GM19240 (cell line): Measurements from ENCODE around the gene SLAMF9.
"Not testable (repeated sequence)": the region's sequence is repeated elsewhere in the genome, so short reads cannot be mapped to it uniquely, and the experiment has no call there.

Experiments
- DNase-seq: peaks from one replicate; pipeline ENCODE4 v3.0.0; 2011; ENCODE audit warnings: low spot score; ENCODE audit not compliant: insufficient read length

SLAMF9 gene

DNA sequence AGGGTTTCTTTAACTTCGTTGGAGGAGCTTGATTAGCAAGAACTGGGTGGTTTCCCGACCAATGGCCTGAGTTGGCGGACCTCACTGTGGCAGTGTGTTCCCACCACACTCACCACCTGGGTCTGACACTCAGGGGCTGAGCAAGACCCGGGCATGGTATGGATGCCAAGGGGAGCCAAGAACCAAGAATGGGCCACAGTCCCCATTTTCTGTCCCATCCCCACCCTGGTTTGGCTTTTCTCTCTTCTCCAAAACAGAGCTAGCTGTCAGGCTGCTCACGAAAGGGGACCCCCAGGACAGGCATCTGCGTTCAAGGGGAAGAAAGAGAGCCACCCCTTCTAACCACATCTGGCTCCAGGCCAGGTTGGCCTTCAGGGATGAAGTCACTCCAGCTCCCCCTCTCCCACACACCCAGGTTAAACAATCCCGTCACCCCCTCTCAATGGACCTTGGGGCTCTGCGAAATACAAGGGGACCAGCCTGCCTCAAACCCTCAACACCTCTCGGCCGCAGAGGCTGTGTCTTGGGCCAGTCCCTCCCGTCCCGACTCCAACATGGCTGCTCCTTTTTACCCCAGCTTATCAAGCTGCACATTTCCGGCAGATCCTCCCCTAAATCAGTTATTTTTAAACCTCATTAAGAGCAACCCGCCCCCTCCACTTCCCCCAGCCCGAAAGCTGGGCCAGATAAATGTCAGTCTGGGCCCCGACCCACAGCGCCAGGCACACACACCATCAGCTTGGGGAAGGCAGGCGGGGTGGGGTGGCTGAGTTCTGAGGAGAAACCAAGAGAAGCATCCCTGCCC lies 32.1 kb downstream of the SLAMF9 start:
- DNase-seq, result no peak

- DNase-seq, result no peak
Measured at GRCh38 chr1:159921251-159921650, 32.8 kb downstream of the SLAMF9 start.

DNA sequence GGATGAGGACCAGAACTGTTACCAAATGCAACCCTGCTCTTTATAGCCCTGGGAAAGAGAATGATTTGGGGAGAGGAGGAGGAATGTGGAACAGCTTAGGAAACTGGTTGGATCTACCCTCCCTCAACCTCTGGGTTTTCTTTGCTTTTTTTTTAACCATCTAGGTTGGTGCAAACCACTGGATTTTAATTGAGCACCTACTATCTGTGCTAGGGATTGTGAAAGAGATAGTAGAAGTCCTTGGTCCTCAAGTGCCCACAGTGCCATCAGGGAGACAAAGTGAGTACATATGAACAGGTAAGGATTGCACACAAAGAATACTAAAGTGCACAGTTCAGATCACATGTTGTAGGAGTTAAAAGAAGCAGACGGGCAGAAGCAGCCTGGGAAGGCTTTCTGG lies 33.4 kb downstream of the SLAMF9 start:
- DNase-seq, result no peak

DNA sequence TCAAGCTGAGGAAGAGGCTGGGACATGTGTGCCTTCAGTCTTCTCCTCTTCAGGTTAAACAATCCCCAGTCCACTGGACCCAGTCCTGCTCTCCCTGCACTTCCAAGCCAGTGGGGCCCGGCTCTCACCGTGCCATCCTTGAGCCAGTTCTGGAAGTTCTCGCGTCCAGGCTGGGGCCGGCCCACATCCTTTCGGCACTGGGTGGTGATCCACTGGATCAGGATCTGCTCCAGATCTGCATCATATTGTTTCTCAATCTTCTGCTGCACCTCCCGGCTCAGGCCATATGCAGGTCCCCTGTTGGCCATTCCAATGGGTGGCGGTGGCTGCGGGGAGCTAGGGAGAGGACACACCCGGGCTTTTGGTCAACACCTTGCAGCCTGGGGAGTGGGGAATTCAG lies 33.8 kb downstream of the SLAMF9 start:
- DNase-seq, result no peak

DNA sequence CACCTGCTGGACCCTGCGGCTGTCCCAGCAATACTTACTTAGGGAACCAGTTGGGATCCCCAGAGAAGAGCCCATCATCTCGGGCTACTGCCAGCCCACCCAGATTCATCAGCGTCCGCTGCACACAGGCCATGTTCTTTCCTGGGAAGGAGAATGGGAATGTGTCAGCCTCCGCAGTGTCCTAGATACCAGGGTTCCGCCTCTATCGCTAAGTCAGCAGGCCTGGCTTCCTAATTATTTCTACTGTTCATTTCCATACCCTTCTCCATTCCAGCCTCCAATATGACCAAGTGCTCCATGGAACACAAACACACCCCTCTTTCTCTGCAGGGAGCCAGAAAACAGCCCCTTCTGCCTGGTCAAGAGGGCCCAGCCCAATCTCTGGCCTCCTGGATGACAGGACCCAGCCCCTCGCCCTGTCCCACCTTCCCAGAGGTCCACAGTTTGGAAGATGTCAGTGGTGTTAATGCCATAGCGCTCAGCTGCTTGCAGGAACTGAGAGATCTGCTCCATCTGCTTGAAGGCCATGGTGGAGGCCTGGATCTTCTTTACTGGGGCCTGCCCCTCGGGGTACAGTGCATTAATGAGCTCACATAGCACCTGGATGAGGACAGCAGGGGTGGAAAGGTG lies 34.7 kb downstream of the SLAMF9 start:
- no peak for DNase-seq

- DNase-seq, result no peak
Measured at GRCh38 chr1:159918352-159919200, 35.5 kb downstream of the SLAMF9 start.

DNA sequence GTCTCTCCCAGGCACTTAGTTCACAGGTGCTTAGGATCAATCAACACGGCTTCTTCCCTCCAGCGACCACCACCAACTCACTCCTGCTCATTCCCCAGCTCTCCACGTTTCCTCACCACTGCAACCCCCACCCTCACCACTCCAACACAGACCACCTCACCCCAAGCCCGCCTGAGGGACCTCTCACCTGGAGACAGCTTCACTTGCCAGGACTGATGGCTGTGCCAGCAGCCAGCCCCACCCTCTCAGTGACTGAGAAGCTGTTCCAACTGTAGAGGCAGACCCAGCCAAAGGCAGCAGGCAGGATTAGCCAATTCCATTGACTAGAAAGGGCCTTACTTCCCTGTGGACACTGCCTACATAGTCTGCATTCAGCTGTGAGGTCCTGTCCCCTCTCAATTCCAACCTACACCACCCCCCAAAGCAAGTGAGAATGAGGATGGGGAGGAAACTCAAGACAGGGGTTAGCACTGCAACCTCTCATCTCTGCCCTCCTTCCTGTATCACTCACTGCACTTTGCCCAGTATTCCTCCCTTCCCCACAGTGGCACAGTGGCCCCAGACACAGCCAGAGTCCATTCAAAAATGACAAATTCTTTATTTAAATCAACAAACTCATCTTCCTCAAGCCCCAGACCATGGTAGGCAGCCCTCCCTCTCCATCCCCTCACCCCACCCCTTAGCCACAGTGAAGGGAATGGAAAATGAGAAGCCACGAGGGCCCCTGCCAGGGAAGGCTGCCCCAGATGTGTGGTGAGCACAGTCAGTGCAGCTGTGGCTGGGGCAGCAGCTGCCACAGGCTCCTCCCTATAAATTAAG lies 36.3 kb downstream of the SLAMF9 start:
- no peak for DNase-seq

GRCh38 chr1:159916242-159917051 lies 37.6 kb downstream of the SLAMF9 start:
- no peak for DNase-seq

DNA sequence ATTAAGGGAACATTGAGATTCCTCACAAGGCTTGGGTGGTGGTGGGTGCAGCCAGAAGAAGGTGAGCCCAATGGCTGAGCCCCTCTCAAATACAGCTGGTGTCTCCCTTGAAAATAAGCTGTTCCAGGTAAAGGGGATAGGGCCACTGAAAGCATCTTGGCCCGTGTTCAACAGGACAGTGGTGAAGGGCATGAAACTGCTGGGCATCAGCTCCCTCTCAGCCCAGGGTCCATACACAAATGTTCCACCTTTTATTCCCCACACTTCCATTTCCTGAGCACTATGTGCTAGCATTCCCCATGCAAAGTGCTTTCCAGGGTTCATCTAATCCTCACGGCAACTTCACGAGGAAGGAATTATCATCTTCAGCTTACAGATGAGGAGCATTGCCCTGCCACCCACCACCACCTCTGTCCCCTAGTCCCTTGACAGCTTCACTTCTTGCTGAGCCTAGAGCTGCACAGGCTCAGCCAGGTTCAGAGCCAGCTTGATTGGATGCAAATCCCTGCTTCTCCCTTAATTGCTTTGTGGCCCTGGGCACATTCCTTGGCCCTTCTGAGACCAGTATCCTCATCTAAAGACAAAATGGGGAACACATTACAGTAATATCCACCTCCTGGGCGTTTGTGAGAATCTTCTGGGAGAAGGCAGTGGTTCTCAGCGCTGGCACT lies 38.3 kb downstream of the SLAMF9 start:
- DNase-seq, result no peak

DNA sequence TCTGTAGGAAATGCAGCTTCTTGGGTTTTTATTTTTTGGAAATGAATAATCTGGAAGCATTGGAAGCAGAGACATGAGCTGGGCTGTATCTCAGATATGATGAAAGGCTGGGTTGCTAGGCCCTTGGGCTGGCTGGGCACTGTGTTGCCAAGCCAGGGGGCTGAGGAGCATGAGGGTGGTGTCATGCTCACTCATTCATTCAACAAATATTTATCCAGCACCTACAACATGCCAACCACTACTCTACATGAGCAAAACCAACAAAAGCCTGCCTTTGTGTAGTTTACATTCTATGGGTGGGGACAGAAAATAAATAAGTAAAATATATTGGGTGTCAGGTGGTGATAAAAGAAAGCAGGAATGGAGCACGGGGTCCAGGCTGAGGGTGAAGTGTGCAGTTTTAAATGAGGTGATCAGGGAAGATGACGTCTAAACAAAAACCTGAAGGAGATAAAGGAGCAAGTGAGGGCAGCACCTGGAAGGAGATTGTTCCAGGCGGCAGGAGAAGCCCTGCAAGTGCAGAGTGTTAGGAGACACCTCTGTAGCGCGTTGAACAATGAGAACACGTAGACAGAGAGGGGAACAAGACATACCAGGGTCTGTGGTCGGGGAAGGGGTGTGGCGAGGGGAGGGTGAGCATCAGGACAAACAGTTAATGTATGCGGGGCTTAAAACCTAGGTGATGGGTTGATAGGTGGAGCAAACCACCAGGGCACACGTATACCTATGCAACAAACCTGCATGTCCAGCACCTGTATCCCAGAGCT lies 39.6 kb downstream of the SLAMF9 start:
- no peak for DNase-seq

- DNase-seq, result no peak
Measured at GRCh38 chr1:159913451-159914192, 40.4 kb downstream of the SLAMF9 start.

DNA sequence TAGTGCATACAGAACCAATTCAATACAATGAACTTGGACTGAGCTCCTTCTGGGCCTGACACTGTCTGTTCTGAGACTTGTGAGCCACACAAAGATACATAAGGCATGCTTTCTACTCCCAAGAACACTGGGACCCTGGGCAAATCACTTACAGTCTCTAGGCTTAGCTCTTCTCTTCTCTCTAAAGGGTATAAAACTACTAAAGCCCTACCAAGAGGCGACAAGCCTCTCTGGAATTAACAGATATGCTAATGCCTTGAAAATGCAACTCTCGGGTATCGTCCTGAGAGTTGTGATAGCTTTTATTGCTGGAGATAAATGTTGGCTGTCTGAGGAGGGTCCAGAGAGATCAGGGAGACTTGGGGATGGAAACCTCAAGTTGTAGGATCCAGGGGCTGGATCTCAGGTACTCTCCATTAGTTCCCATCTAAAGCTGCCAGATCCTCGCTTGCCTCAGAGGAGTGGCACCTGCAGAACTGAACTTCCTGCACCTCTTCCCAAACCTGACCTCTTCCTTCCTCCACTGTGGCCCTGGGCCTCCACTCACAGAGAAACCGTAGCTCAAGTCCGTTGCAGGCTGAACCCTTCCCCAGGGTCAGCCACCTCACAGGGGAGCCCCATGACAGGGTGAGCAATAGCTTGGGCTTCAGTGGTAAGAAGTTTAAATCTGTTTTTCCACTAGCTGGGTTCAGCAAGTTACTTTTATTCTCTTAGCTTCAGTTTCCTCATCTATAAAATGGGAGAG lies 42.5 kb downstream of the SLAMF9 start:
- no peak for DNase-seq

- no peak for DNase-seq
Measured at GRCh38 chr1:159908031-159908940, 45.8 kb downstream of the SLAMF9 start.

GRCh38 chr1:159906960-159907359 lies 47.1 kb downstream of the SLAMF9 start:
- no peak for DNase-seq

DNA sequence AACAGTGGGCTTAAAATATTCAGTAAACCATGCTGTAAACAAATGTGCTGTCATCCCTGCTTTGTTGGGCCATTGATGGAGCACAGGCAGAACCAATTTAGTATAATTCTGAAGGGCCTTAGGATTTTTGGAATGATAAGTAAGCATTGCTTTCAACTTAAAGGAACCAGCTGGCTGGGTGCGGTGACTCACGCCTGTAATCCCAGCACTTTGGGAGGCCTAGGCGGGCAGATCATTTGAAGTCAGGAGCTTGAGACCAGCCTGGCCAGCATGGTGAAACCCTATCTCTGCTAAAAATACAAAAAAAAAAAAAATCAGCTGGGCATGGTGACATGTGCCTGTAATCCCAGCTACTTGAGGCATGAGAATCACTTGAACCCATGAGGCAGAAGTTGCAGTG lies 50.0 kb downstream of the SLAMF9 start:
- not testable (repeated sequence) for DNase-seq

GRCh38 chr1:159902541-159902940 lies 51.5 kb downstream of the SLAMF9 start:
- DNase-seq, result no peak
